ENCODE measurements around the gene PRDM2.

Gene PRDM2

GRCh38 chr1:13836631-13837030 lies 136.6 kb downstream of the PRDM2 start:
- TF ChIP-seq CTCF (conservative IDR thresholded peaks at IDR 0.05; ENCODE audit: low read depth), result no peak
- POLR2A ChIA-PET (ENCODE audit: low non-redundant PET), result no interaction called here
- DNase-seq (ENCODE audit: low spot score), result no peak
- CTCF ChIA-PET, result interaction anchor here (0.6 kb wide), 1 partner anchor 36 kb away, joined by 3 read pairs; no protein-coding TSS in a partner anchor
- no peak overlapping the region for H3K27ac ChIP-seq

- ChIA-PET POLR2A (ENCODE audit: low non-redundant PET) (no interaction called here), CTCF (no interaction called here)
- no peak for DNase-seq (ENCODE audit: low spot score)
- H3K27ac ChIP-seq, result no peak overlapping the region
- no peak for TF ChIP-seq CTCF (conservative IDR thresholded peaks at IDR 0.05; ENCODE audit: low read depth)
These were observed 138.2 kb downstream of the PRDM2 start for GRCh38 chr1:13838236-13838635.

- no peak overlapping the region for H3K27ac ChIP-seq
- TF ChIP-seq CTCF (conservative IDR thresholded peaks at IDR 0.05; ENCODE audit: low read depth), result no peak
- no peak for DNase-seq (ENCODE audit: low spot score)
- CTCF ChIA-PET, result interaction anchor here (0.7 kb wide), 1 partner anchor 760 kb away, joined by 4 read pairs; no protein-coding TSS in a partner anchor
- POLR2A ChIA-PET (ENCODE audit: low non-redundant PET), result no interaction called here
These were observed 142.5 kb downstream of the PRDM2 start for GRCh38 chr1:13842497-13842896.

- no peak overlapping the region for H3K27ac ChIP-seq
- no peak for DNase-seq (ENCODE audit: low spot score)
- TF ChIP-seq CTCF (conservative IDR thresholded peaks at IDR 0.05; ENCODE audit: low read depth), result no peak
- ChIA-PET POLR2A (ENCODE audit: low non-redundant PET) (no interaction called here), CTCF (no interaction called here)
These were observed 151.7 kb downstream of the PRDM2 start for GRCh38 chr1:13851726-13852125.

GRCh38 chr1:13855554-13855953 lies 155.6 kb downstream of the PRDM2 start:
- TF ChIP-seq CTCF (conservative IDR thresholded peaks at IDR 0.05; ENCODE audit: low read depth), result no peak
- ChIA-PET POLR2A (ENCODE audit: low non-redundant PET) (no interaction called here), CTCF (no interaction called here)
- DNase-seq (ENCODE audit: low spot score), result no peak
- no peak overlapping the region for H3K27ac ChIP-seq

DNA sequence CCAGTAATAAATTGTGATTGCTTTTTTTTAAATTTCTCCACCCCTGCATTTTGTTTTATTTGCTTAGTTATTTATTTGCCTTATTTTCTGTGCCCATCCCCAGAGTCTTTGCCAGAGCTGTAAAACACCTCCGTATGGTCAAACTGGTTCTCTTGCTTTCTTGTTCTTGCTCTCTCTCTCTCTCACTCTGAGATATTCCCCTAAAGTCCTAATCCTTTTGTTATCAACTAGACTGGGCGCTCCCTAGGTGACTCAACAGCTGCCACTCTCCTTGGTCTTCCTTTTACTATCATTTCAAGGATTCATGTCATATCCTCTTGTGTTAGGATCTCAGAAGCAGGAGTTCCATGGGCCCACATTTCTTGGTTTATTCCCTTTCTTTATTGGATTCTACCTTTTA lies 160.0 kb downstream of the PRDM2 start:
- no peak overlapping the region for H3K27ac ChIP-seq
- ChIA-PET CTCF (interaction anchor here (0.6 kb wide), 1 partner anchor 53 kb away, joined by 3 read pairs; no protein-coding TSS in a partner anchor), POLR2A (ENCODE audit: low non-redundant PET) (no interaction called here)
- TF ChIP-seq CTCF (conservative IDR thresholded peaks at IDR 0.05; ENCODE audit: low read depth), result no peak
- peak; percentile 9 for DNase-seq (ENCODE audit: low spot score)

GRCh38 chr1:13864760-13865159 lies 164.8 kb downstream of the PRDM2 start:
- CTCF ChIA-PET, result interaction anchor here (0.6 kb wide), 1 partner anchor 141 kb away, joined by 3 read pairs; no protein-coding TSS in a partner anchor
- POLR2A ChIA-PET (ENCODE audit: low non-redundant PET), result no interaction called here
- no peak for TF ChIP-seq CTCF (conservative IDR thresholded peaks at IDR 0.05; ENCODE audit: low read depth)

More at GRCh38 chr1:13864760-13865159, 164.8 kb downstream of the PRDM2 start:
- DNase-seq (ENCODE audit: low spot score), result no peak
- no peak overlapping the region for H3K27ac ChIP-seq
